HG03469 (cell line): ENCODE results near the gene ALDH1A3.
"Not testable (repeated sequence)": the region's sequence is repeated elsewhere in the genome, so short reads cannot be mapped to it uniquely, and the experiment has no call there.

ENCODE experiments used
- ATAC-seq: cut with Tn5 transposase; IDR thresholded peaks from one replicate; pipeline ENCODE4 v1.9.1; 2021; ENCODE audit warnings: mild to moderate bottlenecking, moderate library complexity, moderate number of reproducible peaks; ENCODE audit not compliant: unreplicated experiment

The ALDH1A3 gene

DNA sequence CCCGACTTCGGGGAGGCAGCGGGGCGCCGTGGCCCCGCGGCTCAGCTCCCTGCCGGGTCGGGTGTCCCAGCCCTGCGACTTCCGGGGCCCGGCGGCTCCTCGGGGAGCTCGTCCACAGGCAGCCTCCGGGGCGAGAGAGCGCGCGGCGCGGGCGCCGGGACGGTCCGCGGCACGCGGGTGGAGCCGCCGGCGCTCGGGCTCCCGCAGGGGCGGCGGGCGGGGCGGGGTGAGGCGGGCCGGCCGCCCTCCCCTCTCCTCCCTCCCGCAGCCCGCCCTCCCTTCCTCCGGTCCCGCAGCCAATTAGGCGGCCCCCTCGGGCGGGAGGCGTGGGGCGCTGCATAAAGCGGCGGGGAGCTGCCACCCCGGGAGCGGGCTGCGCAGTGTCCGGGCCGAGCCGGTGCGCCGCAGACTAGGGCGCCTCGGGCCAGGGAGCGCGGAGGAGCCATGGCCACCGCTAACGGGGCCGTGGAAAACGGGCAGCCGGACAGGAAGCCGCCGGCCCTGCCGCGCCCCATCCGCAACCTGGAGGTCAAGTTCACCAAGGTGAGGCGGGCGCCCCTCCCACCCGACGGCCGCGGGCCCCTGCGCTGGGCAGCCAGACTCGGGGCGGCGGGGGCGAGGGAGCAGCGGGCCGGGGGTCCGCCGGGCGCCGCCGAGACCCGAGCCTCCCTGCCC lies at the start of gene ALDH1A3:
Gene ALDH1A3 (plus strand): TSS at position 368 of the 675 bp plus-strand sequence. CDS start 77 bp downstream, at position 445.
- ATAC-seq, result no peak

DNA sequence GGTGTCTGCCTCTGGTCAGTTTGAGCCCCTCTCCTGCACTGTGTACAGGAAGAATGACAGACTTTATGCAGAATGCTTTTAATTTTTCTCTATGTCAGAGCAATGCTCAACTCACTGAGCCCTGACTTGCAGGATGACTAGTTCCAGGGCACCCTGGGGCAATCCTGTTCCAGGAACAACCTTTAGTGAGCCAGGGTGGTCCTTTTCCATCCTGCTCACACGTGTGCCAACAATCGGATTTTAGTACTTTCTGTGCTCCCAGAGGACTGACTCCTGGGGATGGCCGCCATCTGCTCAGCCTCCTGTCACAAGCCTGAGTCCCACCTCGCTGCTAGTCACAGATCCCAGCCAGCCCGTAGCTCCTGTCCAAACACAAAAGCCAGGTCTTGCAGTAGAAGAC lies 48.2 kb upstream of the ALDH1A3 start:
- ATAC-seq, result no peak

- no peak for ATAC-seq
Observed at GRCh38 chr15:100832149-100832942, 47.3 kb upstream of the ALDH1A3 start.

GRCh38 chr15:100833417-100834389 lies 45.9 kb upstream of the ALDH1A3 start:
- ATAC-seq, result no peak

DNA sequence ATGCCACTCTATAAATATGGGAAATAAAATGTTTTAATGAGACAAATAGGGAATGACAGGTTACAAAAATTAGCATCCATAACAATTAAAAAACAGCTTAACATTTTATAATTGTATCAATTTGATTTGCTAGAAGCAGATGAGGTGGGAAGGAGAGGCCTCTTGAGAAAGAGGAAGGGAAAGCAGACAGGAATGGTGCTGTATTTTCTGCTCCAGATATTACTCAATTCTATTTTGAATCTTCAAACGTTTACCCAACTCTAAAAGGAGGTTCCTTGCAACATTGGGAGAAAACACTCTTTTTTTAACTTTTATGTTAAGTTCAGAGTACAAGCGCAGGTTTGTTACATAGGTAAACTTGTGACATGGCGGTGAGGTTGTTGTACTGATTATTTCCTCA lies 44.9 kb upstream of the ALDH1A3 start:
- no peak for ATAC-seq

- no peak for ATAC-seq
Observed at GRCh38 chr15:100835636-100836035, 44.0 kb upstream of the ALDH1A3 start.

DNA sequence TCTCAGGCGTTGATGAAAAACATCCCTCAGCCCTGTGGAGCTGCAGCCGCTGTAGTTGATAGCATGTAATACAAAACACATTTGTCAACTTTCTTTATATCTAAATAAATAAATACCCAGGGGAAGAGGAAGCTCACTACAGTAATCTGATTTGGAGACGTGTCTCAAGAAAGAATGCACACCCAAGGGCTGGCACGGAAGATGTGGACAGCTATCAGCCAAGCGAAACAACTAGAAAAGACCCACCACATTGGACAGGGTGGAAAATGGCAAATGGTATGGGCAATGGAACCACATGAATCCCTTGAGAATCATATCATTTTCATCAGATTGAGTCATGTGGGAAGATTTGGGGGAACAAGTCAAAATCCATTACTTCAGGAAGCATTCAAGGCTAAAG lies 43.1 kb upstream of the ALDH1A3 start:
- ATAC-seq, result no peak

- no peak for ATAC-seq
Observed at GRCh38 chr15:100841426-100841825, 38.2 kb upstream of the ALDH1A3 start.

DNA sequence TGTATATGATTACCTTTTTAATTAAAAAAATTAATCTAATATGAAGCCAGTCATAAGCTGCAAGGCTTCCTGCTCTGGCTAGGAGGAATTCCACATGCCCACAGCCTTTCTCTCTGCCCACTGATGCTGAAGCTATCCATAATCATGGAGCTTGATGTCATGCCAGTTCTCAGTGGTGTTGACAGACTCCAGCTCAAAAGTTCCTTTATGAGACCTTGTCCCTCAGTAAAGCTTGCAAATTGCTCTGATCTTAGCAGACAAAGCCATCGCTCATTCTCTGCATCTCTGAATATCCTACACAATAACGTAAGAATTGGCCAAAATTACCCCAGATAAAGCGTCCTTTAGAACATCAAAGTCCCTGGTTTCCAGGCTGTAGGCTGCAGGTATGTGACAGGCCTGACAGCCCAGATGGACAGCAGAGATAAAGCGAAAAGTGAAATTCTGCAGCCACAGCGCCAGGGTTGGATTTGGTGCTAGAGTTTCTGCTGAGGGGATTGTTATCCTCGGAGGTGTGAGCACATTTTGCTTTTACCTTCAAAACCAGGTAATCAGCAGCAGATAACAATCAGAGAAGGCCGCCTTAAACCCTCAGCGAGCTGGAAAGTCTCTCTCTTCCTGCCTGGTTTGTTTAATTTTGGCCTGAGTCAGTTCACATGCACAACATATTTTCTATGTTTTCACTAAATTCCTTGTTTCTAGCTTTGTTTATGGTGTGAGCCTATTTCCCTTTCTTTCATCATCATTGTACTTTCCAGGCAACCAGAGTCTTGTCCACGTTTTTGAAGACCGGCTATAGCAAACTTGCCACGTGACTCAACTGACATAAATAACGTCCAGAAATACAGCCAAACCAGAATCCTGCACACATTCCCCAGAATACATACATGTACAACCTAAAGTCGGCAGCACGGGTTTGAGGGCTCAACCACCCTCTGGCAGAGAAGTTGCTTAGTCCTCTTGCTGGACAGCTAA lies 36.6 kb upstream of the ALDH1A3 start:
- ATAC-seq, result no peak

GRCh38 chr15:100844167-100844566 lies 35.5 kb upstream of the ALDH1A3 start:
- no peak for ATAC-seq

DNA sequence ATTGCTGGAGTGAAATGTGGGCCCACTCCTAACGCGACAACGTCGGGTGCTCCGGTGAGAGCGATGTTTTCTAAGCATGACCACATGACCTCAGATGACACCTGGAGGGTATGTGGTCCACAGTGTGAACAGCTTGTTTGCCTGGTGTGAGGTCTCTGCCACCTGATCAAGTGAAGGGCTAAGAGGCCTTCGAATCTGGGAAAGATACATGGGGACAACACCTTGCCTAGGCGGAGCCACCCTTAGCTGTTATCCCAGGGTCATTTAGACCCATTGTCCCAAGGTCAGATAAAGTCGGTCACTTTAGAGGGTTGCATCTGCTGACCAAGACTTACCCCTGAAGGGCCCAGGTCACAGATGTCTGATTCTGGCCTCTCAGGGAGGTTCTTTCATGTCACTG lies 34.9 kb upstream of the ALDH1A3 start:
- ATAC-seq, result no peak

GRCh38 chr15:100847194-100847593 lies 32.4 kb upstream of the ALDH1A3 start:
- no peak for ATAC-seq

GRCh38 chr15:100849021-100849854 lies 30.4 kb upstream of the ALDH1A3 start:
- ATAC-seq, result no peak

GRCh38 chr15:100849855-100850218 lies 29.8 kb upstream of the ALDH1A3 start:
- ATAC-seq, result no peak

- ATAC-seq, result not testable (repeated sequence)
Observed at GRCh38 chr15:100851428-100852015, 28.1 kb upstream of the ALDH1A3 start.

DNA sequence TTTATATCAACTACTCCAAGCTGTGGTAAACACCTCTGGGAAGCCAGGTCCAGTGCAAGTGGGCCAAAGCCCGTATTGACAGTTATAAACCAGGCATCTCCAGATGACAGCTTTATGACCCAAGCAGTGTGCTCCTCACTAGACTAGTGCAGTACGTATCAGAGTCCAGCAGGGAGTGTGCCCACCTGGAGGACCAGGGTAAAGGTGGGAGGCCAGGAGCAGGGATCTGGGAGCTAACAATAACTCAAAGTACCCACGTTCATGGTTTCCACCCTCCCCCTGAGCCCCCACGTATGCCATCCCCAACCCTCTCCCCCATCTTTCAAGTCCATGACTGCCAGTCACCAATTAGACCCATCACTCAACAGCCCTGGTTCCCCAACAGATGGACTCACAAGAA lies 27.0 kb upstream of the ALDH1A3 start:
- no peak for ATAC-seq

- no peak for ATAC-seq
Observed at GRCh38 chr15:100853676-100854440, 25.8 kb upstream of the ALDH1A3 start.

- ATAC-seq, result no peak
Observed at GRCh38 chr15:100856867-100857266, 22.8 kb upstream of the ALDH1A3 start.
